Stimulated activated naive CD4-positive, alpha-beta T cell (primary cell): ENCODE results near the gene ESR1.
"Not testable (repeated sequence)": the region's sequence is repeated elsewhere in the genome, so short reads cannot be mapped to it uniquely, and the experiment has no call there.

Experiments
- DNase-seq, 6 experiments: peaks; one replicate each; lab custom pipeline; 2025; lab: John Stamatoyannopoulos, UW

Gene ESR1

GRCh38 chr6:151894426-151894825 is 86.9 kb downstream of the ESR1 start:
- DNase-seq = not testable (repeated sequence)

GRCh38 chr6:151899221-151899620 is 91.7 kb downstream of the ESR1 start:
- not testable (repeated sequence) for DNase-seq

- DNase-seq = not testable (repeated sequence)
Measured at GRCh38 chr6:151899796-151900195, 92.3 kb downstream of the ESR1 start.

- DNase-seq = no peak
Measured at GRCh38 chr6:151900256-151900655, 92.8 kb downstream of the ESR1 start.

GRCh38 chr6:151901009-151901411 is 93.5 kb downstream of the ESR1 start:
- no peak for DNase-seq

- no peak for DNase-seq
Measured at GRCh38 chr6:151904631-151905030, 97.1 kb downstream of the ESR1 start.

- DNase-seq = no peak
Measured at GRCh38 chr6:151905072-151905471, 97.6 kb downstream of the ESR1 start.

- DNase-seq = no peak
Measured at GRCh38 chr6:151905854-151906253, 98.4 kb downstream of the ESR1 start.

- no peak for DNase-seq
Measured at GRCh38 chr6:151911401-151911800, 103.9 kb downstream of the ESR1 start.

- DNase-seq = no peak
Measured at GRCh38 chr6:151914484-151914883, 107.0 kb downstream of the ESR1 start.

- no peak for DNase-seq
Measured at GRCh38 chr6:151916075-151916474, 108.6 kb downstream of the ESR1 start.

- no peak for DNase-seq
Measured at GRCh38 chr6:151916680-151917164, 109.2 kb downstream of the ESR1 start.

- DNase-seq = no peak
Measured at GRCh38 chr6:151917531-151918329, 110.2 kb downstream of the ESR1 start.

- no peak for DNase-seq
Measured at GRCh38 chr6:151940307-151940706, 132.8 kb downstream of the ESR1 start.

GRCh38 chr6:151948002-151948743 is 140.7 kb downstream of the ESR1 start:
- DNase-seq = no peak

- no peak for DNase-seq
Measured at GRCh38 chr6:151958332-151958731, 150.8 kb downstream of the ESR1 start.

GRCh38 chr6:151959086-151959485 is 151.6 kb downstream of the ESR1 start:
- no peak for DNase-seq

GRCh38 chr6:151961809-151962208 is 154.3 kb downstream of the ESR1 start:
- no peak for DNase-seq

- DNase-seq = no peak
Measured at GRCh38 chr6:151962246-151962846, 154.9 kb downstream of the ESR1 start.

GRCh38 chr6:151963001-151963400 is 155.5 kb downstream of the ESR1 start:
- no peak for DNase-seq

- DNase-seq = not testable (repeated sequence)
Measured at GRCh38 chr6:151964412-151964811, 156.9 kb downstream of the ESR1 start.

GRCh38 chr6:151974061-151974617 is 166.7 kb downstream of the ESR1 start:
- no peak for DNase-seq
